ENCODE data around the gene E2F2.

The E2F2 gene

DNA sequence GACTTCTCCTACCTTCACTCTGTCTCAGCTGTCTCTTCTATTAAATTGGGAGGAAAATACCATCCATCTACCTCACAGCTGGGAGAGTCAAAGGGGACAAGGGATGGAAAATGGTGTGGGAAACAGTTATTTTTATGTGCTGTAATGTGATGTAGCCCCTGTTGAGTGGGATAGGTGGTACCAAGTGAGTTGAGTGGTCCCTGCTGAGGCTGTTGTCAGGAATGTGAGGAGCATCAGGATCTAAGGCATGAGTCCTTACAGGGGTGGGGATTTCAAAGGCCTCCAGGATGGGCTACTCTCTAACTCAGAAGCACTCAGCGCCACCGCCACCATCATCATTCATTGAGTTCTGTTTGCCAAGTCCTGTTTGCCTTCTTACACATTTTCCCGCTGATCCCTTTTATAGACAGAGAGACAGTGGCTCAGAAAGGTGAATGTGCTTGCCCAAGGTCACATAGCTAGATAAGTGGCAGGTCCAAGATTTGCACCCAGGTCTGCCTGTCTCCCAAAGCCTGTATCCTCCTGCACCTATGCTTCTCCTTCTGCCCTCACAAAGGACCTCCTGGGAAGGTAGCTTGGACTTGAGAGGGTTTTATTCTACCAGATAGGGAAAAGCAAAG lies 32.8 kb upstream of the E2F2 start:
- H3K27ac ChIP-seq (ENCODE audit: low read depth, low read length), result no peak overlapping the region
- H3K9me2 ChIP-seq (replicated peaks; ENCODE audit: insufficient read depth, low read length), result no peaks in the 10 kb centered on the region
- no peaks in the 10 kb centered on the region for H3K27me3 ChIP-seq (ENCODE audit: low read length)
- H4K20me1 ChIP-seq (ENCODE audit: low read depth, low read length), result no peaks in the 10 kb centered on the region
- H3K79me2 ChIP-seq (ENCODE audit: insufficient read depth, low read length), result peaks cover 3% of the 10 kb centered on the region
- no peak overlapping the region for H3K4me3 ChIP-seq (ENCODE audit: insufficient read depth, low read length, poor library complexity, severe bottlenecking)
- no peaks in the 10 kb centered on the region for H3K36me3 ChIP-seq (ENCODE audit: low read length)
- no peak overlapping the region for H3K9ac ChIP-seq (ENCODE audit: low read length)
- no peaks in the 10 kb centered on the region for H3K9me3 ChIP-seq (ENCODE audit: insufficient read depth, low read length)
- H3K4me2 ChIP-seq (ENCODE audit: low read depth, low read length, poor library complexity, severe bottlenecking), result no peak overlapping the region
- TF ChIP-seq, protein P1, sequence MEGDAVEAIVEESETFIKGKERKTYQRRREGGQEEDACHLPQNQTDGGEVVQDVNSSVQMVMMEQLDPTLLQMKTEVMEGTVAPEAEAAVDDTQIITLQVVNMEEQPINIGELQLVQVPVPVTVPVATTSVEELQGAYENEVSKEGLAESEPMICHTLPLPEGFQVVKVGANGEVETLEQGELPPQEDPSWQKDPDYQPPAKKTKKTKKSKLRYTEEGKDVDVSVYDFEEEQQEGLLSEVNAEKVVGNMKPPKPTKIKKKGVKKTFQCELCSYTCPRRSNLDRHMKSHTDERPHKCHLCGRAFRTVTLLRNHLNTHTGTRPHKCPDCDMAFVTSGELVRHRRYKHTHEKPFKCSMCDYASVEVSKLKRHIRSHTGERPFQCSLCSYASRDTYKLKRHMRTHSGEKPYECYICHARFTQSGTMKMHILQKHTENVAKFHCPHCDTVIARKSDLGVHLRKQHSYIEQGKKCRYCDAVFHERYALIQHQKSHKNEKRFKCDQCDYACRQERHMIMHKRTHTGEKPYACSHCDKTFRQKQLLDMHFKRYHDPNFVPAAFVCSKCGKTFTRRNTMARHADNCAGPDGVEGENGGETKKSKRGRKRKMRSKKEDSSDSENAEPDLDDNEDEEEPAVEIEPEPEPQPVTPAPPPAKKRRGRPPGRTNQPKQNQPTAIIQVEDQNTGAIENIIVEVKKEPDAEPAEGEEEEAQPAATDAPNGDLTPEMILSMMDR (IDR thresholded peaks at IDR 0.05; ENCODE audit: insufficient read depth, low read length, poor library complexity, severe bottlenecking), result no peak
- TF ChIP-seq EZH2phosphoT487 (conservative IDR thresholded peaks at IDR 0.05; ENCODE audit: low read length), result no peak
- peaks cover 7% of the 10 kb centered on the region for H3F3A ChIP-seq (ENCODE audit: insufficient read depth)
- H2AFZ ChIP-seq (ENCODE audit: low read depth, low read length, severe bottlenecking), result no peak overlapping the region

GRCh38 chr1:23563003-23563402 lies 32.0 kb upstream of the E2F2 start:
- no peaks in the 10 kb centered on the region for H3K27me3 ChIP-seq (ENCODE audit: low read length)
- H3F3A ChIP-seq (ENCODE audit: insufficient read depth), result peaks cover 16% of the 10 kb centered on the region
- no peak overlapping the region for H2AFZ ChIP-seq (ENCODE audit: low read depth, low read length, severe bottlenecking)
- no peak for TF ChIP-seq EZH2phosphoT487 (conservative IDR thresholded peaks at IDR 0.05; ENCODE audit: low read length)
- TF ChIP-seq, protein P1 (IDR thresholded peaks at IDR 0.05; ENCODE audit: insufficient read depth, low read length, poor library complexity, severe bottlenecking), result no peak
- no peak overlapping the region for H3K4me3 ChIP-seq (ENCODE audit: insufficient read depth, low read length, poor library complexity, severe bottlenecking)
- H3K9ac ChIP-seq (ENCODE audit: low read length), result no peak overlapping the region
- no peak overlapping the region for H3K27ac ChIP-seq (ENCODE audit: low read depth, low read length)
- H3K79me2 ChIP-seq (ENCODE audit: insufficient read depth, low read length), result peaks cover 9% of the 10 kb centered on the region
- no peaks in the 10 kb centered on the region for H3K36me3 ChIP-seq (ENCODE audit: low read length)
- no peaks in the 10 kb centered on the region for H3K9me3 ChIP-seq (ENCODE audit: insufficient read depth, low read length)
- no peak overlapping the region for H3K4me2 ChIP-seq (ENCODE audit: low read depth, low read length, poor library complexity, severe bottlenecking)
- no peaks in the 10 kb centered on the region for H3K9me2 ChIP-seq (replicated peaks; ENCODE audit: insufficient read depth, low read length)
- no peaks in the 10 kb centered on the region for H4K20me1 ChIP-seq (ENCODE audit: low read depth, low read length)

DNA sequence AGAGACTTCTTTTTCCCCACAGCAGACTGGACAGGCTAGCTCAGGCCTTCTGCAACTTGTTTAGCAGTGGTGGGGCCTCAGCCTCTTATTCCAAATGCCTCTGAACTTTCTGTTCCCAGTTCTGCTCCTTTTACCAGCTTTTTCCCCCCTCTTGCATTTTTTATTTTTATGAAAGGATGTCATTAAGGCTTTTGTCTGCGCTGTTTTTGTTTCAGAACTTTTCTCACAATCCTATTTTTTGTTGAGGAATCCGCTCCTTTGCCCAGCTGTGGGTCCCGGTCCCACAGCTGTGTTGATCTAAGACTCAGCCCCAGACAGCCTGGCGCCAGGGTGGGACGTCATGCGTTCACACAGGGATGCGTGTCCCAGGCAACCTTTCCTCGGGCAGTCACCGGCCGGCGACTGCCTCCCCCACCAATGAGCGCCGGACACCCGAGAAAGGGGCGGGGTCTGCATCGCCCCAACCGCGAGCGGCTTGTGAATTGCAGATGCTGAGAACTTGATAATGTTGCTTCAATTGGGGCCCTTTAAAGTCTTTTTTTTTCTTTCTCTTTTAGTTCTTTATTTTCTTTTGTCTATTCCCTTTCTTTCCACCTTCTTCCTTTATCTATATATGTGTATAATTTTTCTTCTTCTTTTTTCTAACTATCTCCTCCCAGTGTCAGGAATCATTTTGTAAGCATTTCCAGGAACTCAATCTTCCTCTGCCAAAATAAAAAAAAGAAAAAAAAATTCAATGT lies 31.3 kb upstream of the E2F2 start:
- no peak overlapping the region for H3K9ac ChIP-seq (ENCODE audit: low read length)
- H3K27me3 ChIP-seq (ENCODE audit: low read length), result no peaks in the 10 kb centered on the region
- H3K27ac ChIP-seq (ENCODE audit: low read depth, low read length), result no peak overlapping the region
- no peak overlapping the region for H3K4me3 ChIP-seq (ENCODE audit: insufficient read depth, low read length, poor library complexity, severe bottlenecking)
- peaks cover 9% of the 10 kb centered on the region for H3K79me2 ChIP-seq (ENCODE audit: insufficient read depth, low read length)
- H3K9me2 ChIP-seq (replicated peaks; ENCODE audit: insufficient read depth, low read length), result no peaks in the 10 kb centered on the region
- H2AFZ ChIP-seq (ENCODE audit: low read depth, low read length, severe bottlenecking), result no peak overlapping the region
- H3K4me2 ChIP-seq (ENCODE audit: low read depth, low read length, poor library complexity, severe bottlenecking), result no peak overlapping the region
- no peaks in the 10 kb centered on the region for H4K20me1 ChIP-seq (ENCODE audit: low read depth, low read length)
- TF ChIP-seq, protein P1 (IDR thresholded peaks at IDR 0.05; ENCODE audit: insufficient read depth, low read length, poor library complexity, severe bottlenecking), result no peak
- no peak for TF ChIP-seq EZH2phosphoT487 (conservative IDR thresholded peaks at IDR 0.05; ENCODE audit: low read length)
- H3F3A ChIP-seq (ENCODE audit: insufficient read depth), result peaks cover 23% of the 10 kb centered on the region
- H3K9me3 ChIP-seq (ENCODE audit: insufficient read depth, low read length), result no peaks in the 10 kb centered on the region
- H3K36me3 ChIP-seq (ENCODE audit: low read length), result no peaks in the 10 kb centered on the region

All from SU-DHL-6 (cell line).